Esophagus muscularis mucosa (tissue), 3 donors: Measurements from ENCODE around the gene ZNF160.
"Not testable (repeated sequence)": the region's sequence is repeated elsewhere in the genome, so short reads cannot be mapped to it uniquely, and the experiment has no call there.

Experiments used
- CTCF ChIP-seq, 3 experiments: fragments of 200-600 bp in 2 of 3; fragments of 450-650 bp in 1 of 3; sonication (generic) in 2 of 3; IDR thresholded peaks; one replicate each; pipeline ENCODE4 v1.5.1; 2017 to 2019; ENCODE audit warnings: antibody characterized with exemption in 3 of 3, mild to moderate bottlenecking in 2 of 3, moderate library complexity in 1 of 3
- POLR2A ChIP-seq: fragments of 450-650 bp; IDR thresholded peaks from one replicate; pipeline ENCODE4 v1.6.1; 2017; ENCODE audit warnings: antibody characterized with exemption, moderate library complexity, mild to moderate bottlenecking, low read depth

GRCh38 chr19:53098570-53098969, 4.7 kb downstream of the ZNF160 start:
- not testable (repeated sequence) for TF ChIP-seq CTCF (IDR thresholded peaks at IDR 0.05); POLR2A
